GM12864 (cell line): ENCODE measurements around the gene GMPR.

Experiments used
- DNase-seq: peaks from one replicate; pipeline ENCODE4 v3.0.0-alpha.2; 2011; ENCODE audit warnings: low read depth
- H3K4me3 ChIP-seq: 2 replicates; pipeline ENCODE4 v1.5.1; 2011; ENCODE audit warnings: mild to moderate bottlenecking, low read depth, low read length, control low read depth
- TF ChIP-seq, protein P1 (sequence below): IDR thresholded peaks from 2 replicates; pipeline ENCODE4 v1.5.1; 2011; ENCODE audit warnings: low read depth, mild to moderate bottlenecking, moderate library complexity, low read length, control low read depth, inconsistent platforms; ENCODE audit errors: missing control alignments

GMPR gene

GRCh38 chr6:16200321-16200883, 38.0 kb upstream of the GMPR start:
- TF ChIP-seq, protein P1, sequence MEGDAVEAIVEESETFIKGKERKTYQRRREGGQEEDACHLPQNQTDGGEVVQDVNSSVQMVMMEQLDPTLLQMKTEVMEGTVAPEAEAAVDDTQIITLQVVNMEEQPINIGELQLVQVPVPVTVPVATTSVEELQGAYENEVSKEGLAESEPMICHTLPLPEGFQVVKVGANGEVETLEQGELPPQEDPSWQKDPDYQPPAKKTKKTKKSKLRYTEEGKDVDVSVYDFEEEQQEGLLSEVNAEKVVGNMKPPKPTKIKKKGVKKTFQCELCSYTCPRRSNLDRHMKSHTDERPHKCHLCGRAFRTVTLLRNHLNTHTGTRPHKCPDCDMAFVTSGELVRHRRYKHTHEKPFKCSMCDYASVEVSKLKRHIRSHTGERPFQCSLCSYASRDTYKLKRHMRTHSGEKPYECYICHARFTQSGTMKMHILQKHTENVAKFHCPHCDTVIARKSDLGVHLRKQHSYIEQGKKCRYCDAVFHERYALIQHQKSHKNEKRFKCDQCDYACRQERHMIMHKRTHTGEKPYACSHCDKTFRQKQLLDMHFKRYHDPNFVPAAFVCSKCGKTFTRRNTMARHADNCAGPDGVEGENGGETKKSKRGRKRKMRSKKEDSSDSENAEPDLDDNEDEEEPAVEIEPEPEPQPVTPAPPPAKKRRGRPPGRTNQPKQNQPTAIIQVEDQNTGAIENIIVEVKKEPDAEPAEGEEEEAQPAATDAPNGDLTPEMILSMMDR: no peak
- no peak for DNase-seq
- H3K4me3 ChIP-seq: no peak overlapping the region

DNA sequence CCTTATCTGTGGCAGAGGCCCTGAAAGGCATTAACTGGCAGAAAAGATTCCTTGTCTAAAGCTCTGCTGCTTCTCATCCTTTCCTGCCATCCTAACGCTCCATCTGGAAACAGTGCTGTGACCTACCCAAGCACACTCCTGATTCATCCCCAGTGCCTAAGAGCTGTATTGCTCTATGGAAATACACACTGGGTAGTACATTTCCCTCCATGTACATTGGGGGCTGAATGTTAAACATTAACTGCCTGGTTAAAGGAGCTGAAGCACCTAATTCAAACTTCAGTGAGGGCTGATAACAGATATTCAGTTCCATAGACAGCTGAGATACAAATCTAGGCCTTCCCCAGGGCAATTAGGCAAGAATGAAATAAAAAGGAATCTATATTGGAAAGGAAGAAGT, 36.7 kb upstream of the GMPR start:
- no peak overlapping the region for H3K4me3 ChIP-seq
- DNase-seq: no peak
- TF ChIP-seq, protein P1: no peak

DNA sequence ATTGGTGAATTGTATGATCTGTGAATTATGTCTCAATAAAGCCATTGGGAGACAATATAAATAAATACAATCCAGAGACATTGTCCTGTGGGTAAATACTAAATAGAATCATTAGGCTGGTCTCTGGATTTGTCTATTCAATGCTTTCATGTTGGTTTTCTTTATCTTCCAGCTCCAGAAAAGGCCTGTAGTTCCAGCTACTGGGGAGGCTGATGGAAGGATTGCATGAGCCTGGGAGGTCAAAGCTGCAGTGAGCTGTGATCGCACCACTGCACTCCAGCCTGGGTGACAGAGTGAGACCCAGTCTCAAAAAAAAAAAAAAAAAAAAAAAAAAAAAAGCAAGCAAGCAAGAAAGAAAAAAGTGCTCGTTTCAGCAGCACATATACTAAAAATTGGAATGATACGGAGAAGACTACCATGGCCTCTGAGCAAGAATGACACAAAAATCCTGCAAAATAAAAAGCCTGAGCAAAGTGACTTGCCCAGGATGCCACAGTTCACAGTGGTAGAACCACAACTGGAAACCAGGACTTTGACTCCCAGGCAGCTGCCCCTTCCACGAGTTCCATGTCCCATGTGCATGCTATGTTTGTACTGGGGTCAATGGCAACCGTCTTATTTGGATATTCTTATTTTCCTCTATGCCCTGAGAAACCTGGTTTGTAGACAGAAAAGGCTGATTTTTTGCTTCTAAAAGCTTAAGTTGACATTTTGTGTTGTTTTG, 33.6 kb upstream of the GMPR start:
- DNase-seq: no peak
- TF ChIP-seq, protein P1: no peak
- no peak overlapping the region for H3K4me3 ChIP-seq

DNA sequence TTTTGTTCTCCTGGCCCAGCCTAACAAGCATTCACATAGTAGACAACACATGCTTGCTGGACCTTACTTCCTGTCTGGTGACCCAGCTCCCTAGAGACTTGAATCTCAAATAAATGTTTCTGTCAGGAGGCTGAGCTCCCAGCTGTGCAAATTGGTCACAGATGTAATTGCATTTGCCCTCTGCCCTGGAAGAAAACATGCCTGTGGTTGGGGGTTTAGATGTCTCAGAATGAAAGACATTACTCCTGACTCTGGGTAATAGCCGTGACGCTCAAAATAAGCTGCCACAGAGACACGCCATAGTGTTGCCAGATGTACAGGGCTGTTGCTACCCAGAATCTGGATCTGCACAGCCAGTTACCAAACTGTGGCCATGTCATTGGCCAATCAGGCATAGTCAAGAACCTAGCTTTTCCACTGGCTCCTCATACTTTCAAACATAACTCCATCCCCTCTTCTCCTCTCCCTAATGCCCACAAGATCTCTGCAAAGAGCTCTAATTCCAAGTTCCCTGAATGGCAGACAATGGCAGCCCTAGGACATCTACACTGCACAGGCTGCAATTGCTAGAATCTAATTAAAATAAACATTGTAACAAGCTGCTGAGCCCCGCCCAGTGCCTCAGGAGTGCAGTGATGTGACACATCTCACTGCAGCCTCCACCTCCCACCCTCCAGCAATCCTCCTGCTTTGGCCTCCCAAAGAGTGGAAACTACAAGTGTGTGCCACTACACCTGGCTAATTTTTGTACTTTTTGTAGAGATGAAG, 32.8 kb upstream of the GMPR start:
- TF ChIP-seq, protein P1: no peak
- peak; percentile 79 for DNase-seq
- no peak overlapping the region for H3K4me3 ChIP-seq

GRCh38 chr6:16206595-16207037, 31.8 kb upstream of the GMPR start:
- H3K4me3 ChIP-seq: no peak overlapping the region
- TF ChIP-seq, protein P1: peak; percentile 95
- DNase-seq: no peak

- H3K4me3 ChIP-seq: no peak overlapping the region
- TF ChIP-seq, protein P1: no peak
- DNase-seq: no peak
Measured at GRCh38 chr6:16208989-16209388, 29.4 kb upstream of the GMPR start.
